Esophagus muscularis mucosa (tissue), 4 donors: ENCODE measurements around the gene TERB1.

Experiments
- CTCF ChIP-seq, 3 experiments: fragments of 200-600 bp in 2 of 3; fragments of 450-650 bp in 1 of 3; sonication (generic) in 2 of 3; IDR thresholded peaks; one replicate each; pipeline ENCODE4 v1.5.1; 2017 to 2019; ENCODE audit warnings: antibody characterized with exemption in 3 of 3, mild to moderate bottlenecking in 2 of 3, moderate library complexity in 1 of 3
- EP300 ChIP-seq: sonication (generic); formaldehyde crosslinking; IDR thresholded peaks from one replicate; pipeline ENCODE4 v1.6.1; 2017; ENCODE audit warnings: antibody characterized with exemption
- POLR2A ChIP-seq: fragments of 450-650 bp; IDR thresholded peaks from one replicate; pipeline ENCODE4 v1.6.1; 2017; ENCODE audit warnings: antibody characterized with exemption, moderate library complexity, mild to moderate bottlenecking, low read depth
- POLR2AphosphoS5 ChIP-seq, 2 donors: sonication (generic); formaldehyde crosslinking; IDR thresholded peaks; one replicate each; pipeline ENCODE4 v1.6.1; 2017; ENCODE audit warnings: antibody characterized with exemption in 2 of 2

GRCh38 chr16:66740533-66740932 lies 60.9 kb downstream of the TERB1 start:
- TF ChIP-seq POLR2A (no peak), EP300 (no peak), CTCF (IDR thresholded peaks at IDR 0.05) (no peak), POLR2AphosphoS5 (IDR thresholded peaks at IDR 0.05) (peak; percentile 23 to 58)
